ENCODE results near the gene CDH22. TPM values are rescaled to one million over a fixed set of nuclear protein-coding genes. Genes with fewer than 3 reads are reported as not detected.

Gene CDH22
- total RNA-seq, 2 donors from 2014 or later, result 0.12 to 0.13 TPM

DNA sequence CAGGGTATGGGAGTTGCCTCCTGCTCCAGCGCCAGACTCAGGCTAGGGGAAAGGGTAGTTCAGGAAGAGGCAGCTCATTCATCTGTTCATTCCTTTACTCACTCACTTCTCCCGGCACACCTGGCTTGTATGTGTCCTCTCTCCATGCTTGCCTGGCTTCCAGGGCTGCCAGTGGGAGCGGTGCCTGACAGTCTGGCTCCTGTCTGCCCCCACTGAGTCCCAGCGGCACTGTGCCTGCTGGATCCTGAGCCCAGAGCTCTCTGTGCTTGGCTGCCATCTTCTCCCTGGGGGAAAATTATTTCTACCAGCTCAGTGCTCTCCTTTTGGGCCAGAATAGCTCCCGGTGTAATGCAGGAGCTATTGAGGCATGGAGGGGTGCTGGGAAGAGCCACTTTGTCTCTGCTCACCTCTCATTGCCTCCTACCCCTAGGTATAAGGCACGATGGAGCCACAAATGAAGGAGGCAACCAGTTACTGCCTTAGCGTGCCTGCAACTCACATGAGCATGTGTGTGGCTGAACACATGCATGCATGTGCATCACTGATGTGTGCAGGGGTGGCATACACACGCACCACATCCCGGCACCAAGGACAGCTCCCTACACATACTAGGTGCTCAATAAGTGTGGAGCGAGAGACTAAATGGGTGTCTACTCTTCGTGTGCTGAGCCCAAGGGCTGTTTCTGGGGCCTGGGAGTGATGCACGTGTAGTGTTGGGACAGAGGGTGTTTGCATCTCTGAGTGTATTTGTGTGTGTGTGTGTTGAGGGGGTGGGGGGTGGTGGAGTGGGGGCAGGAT is 46.6 kb downstream of the CDH22 start:
- Histone ChIP-seq H3K9ac (ENCODE audit: low read depth in 2 of 2, low read length in 2 of 2) (no peak overlapping the region), H3K27ac (no peak overlapping the region), H3K27me3 (no peaks in the 10 kb centered on the region), H3K4me3 (no peak overlapping the region), H3K36me3 (no peaks in the 10 kb centered on the region), H3K9me3 (no peaks in the 10 kb centered on the region), H3K4me1 (no peaks in the 10 kb centered on the region)
- DNase-seq, result no peak
- intact Hi-C loops (cut with DNase I), result loop anchor here (5.0 kb wide), 1 partner anchor 264 kb away; no protein-coding TSS in a partner anchor
- TF ChIP-seq CTCF (IDR thresholded peaks at IDR 0.05), result no peak

GRCh38 chr20:46260936-46261454 is 47.3 kb downstream of the CDH22 start:
- Histone ChIP-seq H3K4me3 (no peak overlapping the region), H3K27me3 (no peaks in the 10 kb centered on the region), H3K9me3 (no peaks in the 10 kb centered on the region), H3K36me3 (no peaks in the 10 kb centered on the region), H3K27ac (no peak overlapping the region), H3K4me1 (no peaks in the 10 kb centered on the region), H3K9ac (ENCODE audit: low read depth in 2 of 2, low read length in 2 of 2) (no peak overlapping the region)
- DNase-seq, result no peak
- TF ChIP-seq CTCF (IDR thresholded peaks at IDR 0.05), result no peak
- intact Hi-C loops (cut with DNase I), result loop anchor here (5.0 kb wide), 1 partner anchor 264 kb away; no protein-coding TSS in a partner anchor

DNA sequence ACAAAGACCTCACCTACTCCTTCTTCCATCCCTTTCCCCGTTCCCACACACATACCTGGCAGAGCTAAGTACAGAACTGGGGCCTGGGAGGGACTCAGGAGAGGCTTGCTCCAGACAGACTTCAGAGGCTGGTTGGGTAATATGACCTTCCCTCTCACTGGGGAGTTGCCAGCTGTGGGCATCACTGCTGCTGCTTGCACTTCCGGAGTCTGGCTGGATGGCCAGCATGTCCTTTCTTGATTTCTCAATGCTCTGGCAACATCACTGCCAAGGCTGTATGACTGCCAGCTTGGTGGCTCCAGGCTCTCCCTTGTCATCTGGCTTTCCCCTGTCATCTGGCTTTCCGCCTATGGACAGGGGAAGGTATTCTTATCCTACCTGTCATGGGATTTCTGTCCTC is 47.8 kb downstream of the CDH22 start:
- TF ChIP-seq CTCF (IDR thresholded peaks at IDR 0.05), result no peak
- intact Hi-C loops (cut with DNase I), result loop anchor here (5.0 kb wide), 1 partner anchor 263 kb away; no protein-coding TSS in a partner anchor
- Histone ChIP-seq H3K9ac (ENCODE audit: low read depth in 2 of 2, low read length in 2 of 2) (no peak overlapping the region), H3K4me3 (no peak overlapping the region), H3K27me3 (no peaks in the 10 kb centered on the region), H3K27ac (no peak overlapping the region), H3K36me3 (no peaks in the 10 kb centered on the region), H3K9me3 (no peaks in the 10 kb centered on the region), H3K4me1 (no peaks in the 10 kb centered on the region)
- no peak for DNase-seq

GRCh38 chr20:46259260-46259859 is 48.9 kb downstream of the CDH22 start:
- intact Hi-C loops (cut with DNase I), result no loop called here
- H3K27me3 ChIP-seq, result no peaks in the 10 kb centered on the region
- DNase-seq, result no peak

DNA sequence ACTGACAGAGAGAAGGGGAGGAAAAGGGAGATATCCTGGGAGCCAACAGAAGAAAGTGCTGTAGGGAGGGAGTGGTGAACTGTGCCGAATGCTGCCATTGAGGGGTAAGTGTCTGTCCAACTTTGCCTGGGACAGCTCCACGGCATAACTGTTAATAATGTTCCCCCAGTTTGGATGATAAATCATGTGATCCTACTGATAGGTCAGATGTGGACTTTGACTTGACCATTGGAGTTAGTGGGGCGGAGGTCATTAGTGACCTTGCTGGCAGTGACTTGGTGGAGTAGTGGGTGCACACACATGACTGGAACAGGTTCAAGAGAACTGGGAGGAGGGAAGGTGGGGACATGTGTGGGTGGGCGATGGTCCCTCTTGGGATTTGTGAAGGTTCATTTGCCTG is 50.4 kb downstream of the CDH22 start:
- no peaks in the 10 kb centered on the region for H3K27me3 ChIP-seq
- no peak overlapping the region for H3K27ac ChIP-seq
- no peaks in the 10 kb centered on the region for H3K4me1 ChIP-seq
- no peaks in the 10 kb centered on the region for H3K36me3 ChIP-seq
- H3K9me3 ChIP-seq, result no peaks in the 10 kb centered on the region
- no peak overlapping the region for H3K9ac ChIP-seq (ENCODE audit: low read depth in 2 of 2, low read length in 2 of 2)
- TF ChIP-seq CTCF (IDR thresholded peaks at IDR 0.05), result no peak
- DNase-seq, result no peak
- H3K4me3 ChIP-seq, result no peak overlapping the region
- intact Hi-C loops (cut with DNase I), result no loop called here

More at GRCh38 chr20:46259260-46259859, 48.9 kb downstream of the CDH22 start:
- Histone ChIP-seq H3K36me3 (no peaks in the 10 kb centered on the region), H3K9ac (ENCODE audit: low read depth in 2 of 2, low read length in 2 of 2) (no peak overlapping the region), H3K4me3 (no peak overlapping the region), H3K4me1 (no peaks in the 10 kb centered on the region), H3K27ac (no peak overlapping the region), H3K9me3 (no peaks in the 10 kb centered on the region)
- no peak for TF ChIP-seq CTCF (IDR thresholded peaks at IDR 0.05)

All from colonic mucosa (tissue), 4 donors.